Keratinocyte (primary cell): Measurements from ENCODE around the gene ERMP1. TPM values are rescaled to one million over a fixed set of nuclear protein-coding genes. Genes with fewer than 3 reads are reported as not detected.

Source experiments
- DNase-seq: peaks from one replicate; pipeline ENCODE4 v3.0.0-alpha.2; 2011; ENCODE audit warnings: low read depth, missing footprints, low spot score
- FAIRE-seq: peaks from 2 replicates; lab custom pipeline; 2011; peaks lifted over from hg19 to GRCh38; lab: Jason Lieb, UNC
- H2AFZ ChIP-seq: 2 replicates; pipeline ENCODE4 v1.6.0; 2012; ENCODE audit warnings: low read length, control low read depth, inconsistent platforms; ENCODE audit not compliant: control insufficient read depth
- H3K27ac ChIP-seq: 2 replicates; pipeline ENCODE4 v1.5.1; 2011; ENCODE audit warnings: low read length; ENCODE audit not compliant: control insufficient read depth, insufficient read depth
- H3K27me3 ChIP-seq: 3 replicates; pipeline ENCODE4 v1.6.0; 2011; ENCODE audit warnings: low read length; ENCODE audit not compliant: control insufficient read depth, insufficient read depth; ENCODE audit errors: extremely low read depth
- H3K36me3 ChIP-seq, 2 experiments: 2 replicates in 1 of 2; 3 replicates in 1 of 2; pipeline ENCODE4 v1.5.1; 2011; ENCODE audit warnings: low read length in 2 of 2, mild to moderate bottlenecking in 1 of 2; ENCODE audit not compliant: control insufficient read depth in 2 of 2, insufficient read depth in 2 of 2; ENCODE audit errors: extremely low read depth in 1 of 2
- H3K4me1 ChIP-seq: 3 replicates; pipeline ENCODE4 v1.5.1; 2011; ENCODE audit warnings: low read length; ENCODE audit not compliant: control insufficient read depth, insufficient read depth; ENCODE audit errors: extremely low read depth
- H3K4me2 ChIP-seq: 3 replicates; pipeline ENCODE4 v1.6.0; 2011; ENCODE audit warnings: low read depth, low read length; ENCODE audit not compliant: control insufficient read depth, insufficient read depth; ENCODE audit errors: extremely low read depth
- H3K4me3 ChIP-seq, 3 experiments: fragments of 200-600 bp in 1 of 3; sonication (generic) in 1 of 3; 2 replicates in 2 of 3; 3 replicates in 1 of 3; pipeline ENCODE4 v1.5.1; 2011 to 2016; ENCODE audit warnings: low read length in 3 of 3, mild to moderate bottlenecking in 3 of 3, control low read depth in 2 of 3, inconsistent platforms in 1 of 3, low read depth in 1 of 3, mixed read lengths in 1 of 3, mixed run types in 1 of 3, moderate library complexity in 1 of 3; ENCODE audit not compliant: control insufficient read depth in 2 of 3, insufficient read depth in 2 of 3; ENCODE audit errors: extremely low read depth in 1 of 3
- H3K79me2 ChIP-seq: 2 replicates; pipeline ENCODE4 v1.6.0; 2012; ENCODE audit warnings: low read length; ENCODE audit not compliant: control insufficient read depth, insufficient read depth
- H3K9ac ChIP-seq: 3 replicates; pipeline ENCODE4 v1.6.0; 2011; ENCODE audit warnings: low read length; ENCODE audit not compliant: control insufficient read depth, insufficient read depth; ENCODE audit errors: extremely low read depth
- H3K9me1 ChIP-seq: 3 replicates; pipeline ENCODE4 v1.6.0; 2011; ENCODE audit warnings: low read length; ENCODE audit not compliant: control insufficient read depth, insufficient read depth; ENCODE audit errors: extremely low read depth
- H3K9me3 ChIP-seq: 2 replicates; pipeline ENCODE4 v1.5.1; 2012; ENCODE audit warnings: low read depth, low read length; ENCODE audit not compliant: control insufficient read depth
- H4K20me1 ChIP-seq: 3 replicates; pipeline ENCODE4 v1.6.0; 2011; ENCODE audit warnings: low read length; ENCODE audit not compliant: control insufficient read depth, insufficient read depth; ENCODE audit errors: extremely low read depth
- EZH2 ChIP-seq: IDR thresholded peaks from one replicate; pipeline ENCODE4 v1.6.1; 2012; ENCODE audit warnings: inconsistent platforms, mild to moderate bottlenecking, low read length, moderate library complexity
- dilution Hi-C: fragments of 300-500 bp; cut with MboI; formaldehyde crosslinking; loops from one replicate; pipeline ENCODE4 v1.7.0; 2020; ENCODE audit warnings: low sequenced_read_pairs; ENCODE audit not compliant: extremely low pct_ligation_motif_present
- polyA plus RNA-seq, 5 experiments: library from polyadenylated mRNA; depleted of rRNA in 3 of 5; stranded (reverse) in 3 of 5; stranded (forward) in 1 of 5; unstranded in 1 of 5; fragments of >200 nt; gene quantifications; 1 replicate in 1 of 5; 2 replicates in 3 of 5; 3 replicates in 1 of 5; pipeline versions ENCODE4 v1.2.1 to v1.2.3, GENCODE V29; 2011 to 2012; ENCODE audit warnings: missing spikeins in 2 of 5, low read depth in 1 of 5, low replicate concordance in 1 of 5
- TF ChIP-seq, protein P1 (sequence below), 3 experiments: IDR thresholded peaks in 1 of 3; conservative IDR thresholded peaks in 1 of 3; optimal IDR thresholded peaks in 1 of 3; 2 replicates in 2 of 3; 3 replicates in 1 of 3; pipeline versions ENCODE3 to v1.5.1; 2011; ENCODE audit warnings: low read length in 3 of 3, mild to moderate bottlenecking in 3 of 3, moderate library complexity in 2 of 3, control low read depth in 1 of 3, inconsistent platforms in 1 of 3; ENCODE audit not compliant: insufficient read depth in 2 of 3; ENCODE audit errors: extremely low read depth in 1 of 3

The ERMP1 gene
- polyA plus RNA-seq, 1 donor (not counting 4 experiments of a cell fraction or from before 2014, with no cell fraction given): 27.0 TPM

- dilution Hi-C loops: no loop called here
- Histone ChIP-seq H3K79me2 (no peaks in the 10 kb centered on the region), H2AFZ (no peak overlapping the region), H3K4me3 (no peak overlapping the region), H3K9me3 (no peaks in the 10 kb centered on the region), H3K36me3 (peaks cover 6 to 10% of the 10 kb centered on the region in 2 experiments), H3K4me1 (no peaks in the 10 kb centered on the region), H3K9me1 (no peaks in the 10 kb centered on the region), H3K4me2 (no peak overlapping the region), H3K9ac (no peak overlapping the region), H4K20me1 (no peaks in the 10 kb centered on the region), H3K27ac (no peak overlapping the region), H3K27me3 (no peaks in the 10 kb centered on the region)
- no peak for DNase-seq
- TF ChIP-seq, protein P1, sequence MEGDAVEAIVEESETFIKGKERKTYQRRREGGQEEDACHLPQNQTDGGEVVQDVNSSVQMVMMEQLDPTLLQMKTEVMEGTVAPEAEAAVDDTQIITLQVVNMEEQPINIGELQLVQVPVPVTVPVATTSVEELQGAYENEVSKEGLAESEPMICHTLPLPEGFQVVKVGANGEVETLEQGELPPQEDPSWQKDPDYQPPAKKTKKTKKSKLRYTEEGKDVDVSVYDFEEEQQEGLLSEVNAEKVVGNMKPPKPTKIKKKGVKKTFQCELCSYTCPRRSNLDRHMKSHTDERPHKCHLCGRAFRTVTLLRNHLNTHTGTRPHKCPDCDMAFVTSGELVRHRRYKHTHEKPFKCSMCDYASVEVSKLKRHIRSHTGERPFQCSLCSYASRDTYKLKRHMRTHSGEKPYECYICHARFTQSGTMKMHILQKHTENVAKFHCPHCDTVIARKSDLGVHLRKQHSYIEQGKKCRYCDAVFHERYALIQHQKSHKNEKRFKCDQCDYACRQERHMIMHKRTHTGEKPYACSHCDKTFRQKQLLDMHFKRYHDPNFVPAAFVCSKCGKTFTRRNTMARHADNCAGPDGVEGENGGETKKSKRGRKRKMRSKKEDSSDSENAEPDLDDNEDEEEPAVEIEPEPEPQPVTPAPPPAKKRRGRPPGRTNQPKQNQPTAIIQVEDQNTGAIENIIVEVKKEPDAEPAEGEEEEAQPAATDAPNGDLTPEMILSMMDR (optimal IDR thresholded peaks at IDR 0.05 in 1 of 3, IDR thresholded peaks at IDR 0.05 in 1 of 3, conservative IDR thresholded peaks at IDR 0.05 in 1 of 3; ENCODE audit: extremely low read depth in 1 of 3, insufficient read depth in 2 of 3, low read length in 3 of 3): no peak
- no peak for TF ChIP-seq EZH2
- FAIRE-seq: no peak
Measured at GRCh38 chr9:5787220-5787619, 45.7 kb downstream of the ERMP1 start.

GRCh38 chr9:5786370-5787127 is 46.4 kb downstream of the ERMP1 start:
- Histone ChIP-seq H3K9me1 (no peaks in the 10 kb centered on the region), H3K4me3 (no peak overlapping the region), H3K4me1 (no peaks in the 10 kb centered on the region), H3K9me3 (no peaks in the 10 kb centered on the region), H2AFZ (no peak overlapping the region), H3K27ac (no peak overlapping the region), H3K9ac (no peak overlapping the region), H3K36me3 (peaks cover 6 to 10% of the 10 kb centered on the region in 2 experiments), H3K79me2 (no peaks in the 10 kb centered on the region), H3K27me3 (no peaks in the 10 kb centered on the region), H4K20me1 (no peaks in the 10 kb centered on the region), H3K4me2 (no peak overlapping the region)
- DNase-seq: no peak
- FAIRE-seq: no peak
- dilution Hi-C loops: no loop called here
- TF ChIP-seq, protein P1 (optimal IDR thresholded peaks at IDR 0.05 in 1 of 3, IDR thresholded peaks at IDR 0.05 in 1 of 3, conservative IDR thresholded peaks at IDR 0.05 in 1 of 3; ENCODE audit: extremely low read depth in 1 of 3, insufficient read depth in 2 of 3, low read length in 3 of 3): no peak
- no peak for TF ChIP-seq EZH2
